ENCODE measurements around the gene CFAP299. TPM values are rescaled to one million over a fixed set of nuclear protein-coding genes. Genes with fewer than 3 reads are reported as not detected.

CFAP299 gene
- total and polyA plus RNA-seq, 9 of the 15 experiments (the other 6 are each of a cell fraction or from before 2014, with no cell fraction given): 0.09 to 3.0 (median 0.76) TPM

GRCh38 chr4:80424225-80424581 is 88.7 kb downstream of the CFAP299 start (continued):
- no peak; the same call in 1 of the 2 replicates for TF ChIP-seq AFF4 (CRISPR knock-in tag; IDR thresholded peaks at IDR 0.05)
- TF ChIP-seq, protein P1, sequence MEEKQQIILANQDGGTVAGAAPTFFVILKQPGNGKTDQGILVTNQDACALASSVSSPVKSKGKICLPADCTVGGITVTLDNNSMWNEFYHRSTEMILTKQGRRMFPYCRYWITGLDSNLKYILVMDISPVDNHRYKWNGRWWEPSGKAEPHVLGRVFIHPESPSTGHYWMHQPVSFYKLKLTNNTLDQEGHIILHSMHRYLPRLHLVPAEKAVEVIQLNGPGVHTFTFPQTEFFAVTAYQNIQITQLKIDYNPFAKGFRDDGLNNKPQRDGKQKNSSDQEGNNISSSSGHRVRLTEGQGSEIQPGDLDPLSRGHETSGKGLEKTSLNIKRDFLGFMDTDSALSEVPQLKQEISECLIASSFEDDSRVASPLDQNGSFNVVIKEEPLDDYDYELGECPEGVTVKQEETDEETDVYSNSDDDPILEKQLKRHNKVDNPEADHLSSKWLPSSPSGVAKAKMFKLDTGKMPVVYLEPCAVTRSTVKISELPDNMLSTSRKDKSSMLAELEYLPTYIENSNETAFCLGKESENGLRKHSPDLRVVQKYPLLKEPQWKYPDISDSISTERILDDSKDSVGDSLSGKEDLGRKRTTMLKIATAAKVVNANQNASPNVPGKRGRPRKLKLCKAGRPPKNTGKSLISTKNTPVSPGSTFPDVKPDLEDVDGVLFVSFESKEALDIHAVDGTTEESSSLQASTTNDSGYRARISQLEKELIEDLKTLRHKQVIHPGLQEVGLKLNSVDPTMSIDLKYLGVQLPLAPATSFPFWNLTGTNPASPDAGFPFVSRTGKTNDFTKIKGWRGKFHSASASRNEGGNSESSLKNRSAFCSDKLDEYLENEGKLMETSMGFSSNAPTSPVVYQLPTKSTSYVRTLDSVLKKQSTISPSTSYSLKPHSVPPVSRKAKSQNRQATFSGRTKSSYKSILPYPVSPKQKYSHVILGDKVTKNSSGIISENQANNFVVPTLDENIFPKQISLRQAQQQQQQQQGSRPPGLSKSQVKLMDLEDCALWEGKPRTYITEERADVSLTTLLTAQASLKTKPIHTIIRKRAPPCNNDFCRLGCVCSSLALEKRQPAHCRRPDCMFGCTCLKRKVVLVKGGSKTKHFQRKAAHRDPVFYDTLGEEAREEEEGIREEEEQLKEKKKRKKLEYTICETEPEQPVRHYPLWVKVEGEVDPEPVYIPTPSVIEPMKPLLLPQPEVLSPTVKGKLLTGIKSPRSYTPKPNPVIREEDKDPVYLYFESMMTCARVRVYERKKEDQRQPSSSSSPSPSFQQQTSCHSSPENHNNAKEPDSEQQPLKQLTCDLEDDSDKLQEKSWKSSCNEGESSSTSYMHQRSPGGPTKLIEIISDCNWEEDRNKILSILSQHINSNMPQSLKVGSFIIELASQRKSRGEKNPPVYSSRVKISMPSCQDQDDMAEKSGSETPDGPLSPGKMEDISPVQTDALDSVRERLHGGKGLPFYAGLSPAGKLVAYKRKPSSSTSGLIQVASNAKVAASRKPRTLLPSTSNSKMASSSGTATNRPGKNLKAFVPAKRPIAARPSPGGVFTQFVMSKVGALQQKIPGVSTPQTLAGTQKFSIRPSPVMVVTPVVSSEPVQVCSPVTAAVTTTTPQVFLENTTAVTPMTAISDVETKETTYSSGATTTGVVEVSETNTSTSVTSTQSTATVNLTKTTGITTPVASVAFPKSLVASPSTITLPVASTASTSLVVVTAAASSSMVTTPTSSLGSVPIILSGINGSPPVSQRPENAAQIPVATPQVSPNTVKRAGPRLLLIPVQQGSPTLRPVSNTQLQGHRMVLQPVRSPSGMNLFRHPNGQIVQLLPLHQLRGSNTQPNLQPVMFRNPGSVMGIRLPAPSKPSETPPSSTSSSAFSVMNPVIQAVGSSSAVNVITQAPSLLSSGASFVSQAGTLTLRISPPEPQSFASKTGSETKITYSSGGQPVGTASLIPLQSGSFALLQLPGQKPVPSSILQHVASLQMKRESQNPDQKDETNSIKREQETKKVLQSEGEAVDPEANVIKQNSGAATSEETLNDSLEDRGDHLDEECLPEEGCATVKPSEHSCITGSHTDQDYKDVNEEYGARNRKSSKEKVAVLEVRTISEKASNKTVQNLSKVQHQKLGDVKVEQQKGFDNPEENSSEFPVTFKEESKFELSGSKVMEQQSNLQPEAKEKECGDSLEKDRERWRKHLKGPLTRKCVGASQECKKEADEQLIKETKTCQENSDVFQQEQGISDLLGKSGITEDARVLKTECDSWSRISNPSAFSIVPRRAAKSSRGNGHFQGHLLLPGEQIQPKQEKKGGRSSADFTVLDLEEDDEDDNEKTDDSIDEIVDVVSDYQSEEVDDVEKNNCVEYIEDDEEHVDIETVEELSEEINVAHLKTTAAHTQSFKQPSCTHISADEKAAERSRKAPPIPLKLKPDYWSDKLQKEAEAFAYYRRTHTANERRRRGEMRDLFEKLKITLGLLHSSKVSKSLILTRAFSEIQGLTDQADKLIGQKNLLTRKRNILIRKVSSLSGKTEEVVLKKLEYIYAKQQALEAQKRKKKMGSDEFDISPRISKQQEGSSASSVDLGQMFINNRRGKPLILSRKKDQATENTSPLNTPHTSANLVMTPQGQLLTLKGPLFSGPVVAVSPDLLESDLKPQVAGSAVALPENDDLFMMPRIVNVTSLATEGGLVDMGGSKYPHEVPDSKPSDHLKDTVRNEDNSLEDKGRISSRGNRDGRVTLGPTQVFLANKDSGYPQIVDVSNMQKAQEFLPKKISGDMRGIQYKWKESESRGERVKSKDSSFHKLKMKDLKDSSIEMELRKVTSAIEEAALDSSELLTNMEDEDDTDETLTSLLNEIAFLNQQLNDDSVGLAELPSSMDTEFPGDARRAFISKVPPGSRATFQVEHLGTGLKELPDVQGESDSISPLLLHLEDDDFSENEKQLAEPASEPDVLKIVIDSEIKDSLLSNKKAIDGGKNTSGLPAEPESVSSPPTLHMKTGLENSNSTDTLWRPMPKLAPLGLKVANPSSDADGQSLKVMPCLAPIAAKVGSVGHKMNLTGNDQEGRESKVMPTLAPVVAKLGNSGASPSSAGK (IDR thresholded peaks at IDR 0.05): peak; percentile 85
- no peak for TF ChIP-seq KDM5B (IDR thresholded peaks at IDR 0.05; ENCODE audit: insufficient replicate concordance, low read depth, low read length)
- TF ChIP-seq, protein P2, sequence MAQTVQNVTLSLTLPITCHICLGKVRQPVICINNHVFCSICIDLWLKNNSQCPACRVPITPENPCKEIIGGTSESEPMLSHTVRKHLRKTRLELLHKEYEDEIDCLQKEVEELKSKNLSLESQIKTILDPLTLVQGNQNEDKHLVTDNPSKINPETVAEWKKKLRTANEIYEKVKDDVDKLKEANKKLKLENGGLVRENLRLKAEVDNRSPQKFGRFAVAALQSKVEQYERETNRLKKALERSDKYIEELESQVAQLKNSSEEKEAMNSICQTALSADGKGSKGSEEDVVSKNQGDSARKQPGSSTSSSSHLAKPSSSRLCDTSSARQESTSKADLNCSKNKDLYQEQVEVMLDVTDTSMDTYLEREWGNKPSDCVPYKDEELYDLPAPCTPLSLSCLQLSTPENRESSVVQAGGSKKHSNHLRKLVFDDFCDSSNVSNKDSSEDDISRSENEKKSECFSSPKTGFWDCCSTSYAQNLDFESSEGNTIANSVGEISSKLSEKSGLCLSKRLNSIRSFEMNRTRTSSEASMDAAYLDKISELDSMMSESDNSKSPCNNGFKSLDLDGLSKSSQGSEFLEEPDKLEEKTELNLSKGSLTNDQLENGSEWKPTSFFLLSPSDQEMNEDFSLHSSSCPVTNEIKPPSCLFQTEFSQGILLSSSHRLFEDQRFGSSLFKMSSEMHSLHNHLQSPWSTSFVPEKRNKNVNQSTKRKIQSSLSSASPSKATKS (CRISPR knock-in tag; IDR thresholded peaks at IDR 0.05): no peak
- no peak for TF ChIP-seq FIP1L1 (IDR thresholded peaks at IDR 0.05; ENCODE audit: low read depth, low read length, poor library complexity, severe bottlenecking)
- TF ChIP-seq ZNF197 (CRISPR knock-in tag; IDR thresholded peaks at IDR 0.05; ENCODE audit: low read depth): no peak
- peak; percentile 90 for TF ChIP-seq CEBPG (CRISPR knock-in tag; IDR thresholded peaks at IDR 0.05)
- peak; percentile 93 to 99 for TF ChIP-seq CEBPG (tag; conservative IDR thresholded peaks at IDR 0.05 in 1 of 2, IDR thresholded peaks at IDR 0.05 in 1 of 2)
- no peak for TF ChIP-seq HOXB6 (CRISPR knock-in tag; IDR thresholded peaks at IDR 0.05; ENCODE audit: borderline replicate concordance)
- TF ChIP-seq RBM22 (IDR thresholded peaks at IDR 0.05; ENCODE audit: low read depth, low read length, poor library complexity, severe bottlenecking): no peak

Measured in K562 (cell line).